GM12878 (cell line): Measurements from ENCODE around the gene TMOD2.

ENCODE experiments used
- BHLHE40 ChIP-seq, 2 experiments: fragments of 450-650 bp in 1 of 2; IDR thresholded peaks; 2 replicates each; pipeline ENCODE4 v1.6.1; 2011 to 2017; ENCODE audit warnings: low read depth in 2 of 2, borderline replicate concordance in 1 of 2, improper control_type of control experiment in 1 of 2, low read length in 1 of 2, mild to moderate bottlenecking in 1 of 2
- CHD4 ChIP-seq: fragments of 200-600 bp; sonication (generic); IDR thresholded peaks from 2 replicates; pipeline ENCODE4 v1.6.1; 2016; ENCODE audit warnings: mild to moderate bottlenecking
- CTCF ChIP-seq, 3 experiments: IDR thresholded peaks in 2 of 3; conservative IDR thresholded peaks in 1 of 3; 2 replicates each; pipeline ENCODE4 v1.5.1; 2011; ENCODE audit warnings: low read depth in 3 of 3, low read length in 3 of 3, mild to moderate bottlenecking in 3 of 3, control low read depth in 2 of 3, moderate library complexity in 2 of 3, inconsistent platforms in 1 of 3, mixed read lengths in 1 of 3; ENCODE audit not compliant: control insufficient read depth in 2 of 3, insufficient read depth in 1 of 3; ENCODE audit errors: extremely low read depth in 1 of 3
- EZH2 ChIP-seq: IDR thresholded peaks from 2 replicates; pipeline ENCODE4 v1.6.1; 2012; ENCODE audit warnings: low read depth, mild to moderate bottlenecking, control low read depth, inconsistent platforms, low read length, borderline replicate concordance; ENCODE audit not compliant: control insufficient read depth
- FOS ChIP-seq: IDR thresholded peaks from 3 replicates; pipeline ENCODE4 v1.6.1; 2011; ENCODE audit warnings: borderline replicate concordance; ENCODE audit not compliant: insufficient read length; ENCODE audit errors: extremely low read depth
- NFYA ChIP-seq: IDR thresholded peaks from 2 replicates; pipeline ENCODE4 v1.6.1; 2011; ENCODE audit warnings: low read depth, mild to moderate bottlenecking, low read length, improper control_type of control experiment, borderline replicate concordance
- NR2C2 ChIP-seq: IDR thresholded peaks from 2 replicates; pipeline ENCODE4 v1.6.1; 2011; ENCODE audit warnings: borderline replicate concordance, low read depth; ENCODE audit not compliant: control insufficient read depth, insufficient read length
- POLR2A ChIP-seq: IDR thresholded peaks from 2 replicates; pipeline ENCODE4 v1.6.1; 2011; ENCODE audit warnings: low read depth, mild to moderate bottlenecking, low read length
- TCF12 ChIP-seq: IDR thresholded peaks from 2 replicates; pipeline ENCODE4 v1.6.1; 2011; ENCODE audit warnings: low read depth, mild to moderate bottlenecking, low read length
- TCF7 ChIP-seq: IDR thresholded peaks from 2 replicates; pipeline ENCODE4 v1.6.1; 2014; ENCODE audit warnings: antibody characterized with exemption, borderline replicate concordance

DNA sequence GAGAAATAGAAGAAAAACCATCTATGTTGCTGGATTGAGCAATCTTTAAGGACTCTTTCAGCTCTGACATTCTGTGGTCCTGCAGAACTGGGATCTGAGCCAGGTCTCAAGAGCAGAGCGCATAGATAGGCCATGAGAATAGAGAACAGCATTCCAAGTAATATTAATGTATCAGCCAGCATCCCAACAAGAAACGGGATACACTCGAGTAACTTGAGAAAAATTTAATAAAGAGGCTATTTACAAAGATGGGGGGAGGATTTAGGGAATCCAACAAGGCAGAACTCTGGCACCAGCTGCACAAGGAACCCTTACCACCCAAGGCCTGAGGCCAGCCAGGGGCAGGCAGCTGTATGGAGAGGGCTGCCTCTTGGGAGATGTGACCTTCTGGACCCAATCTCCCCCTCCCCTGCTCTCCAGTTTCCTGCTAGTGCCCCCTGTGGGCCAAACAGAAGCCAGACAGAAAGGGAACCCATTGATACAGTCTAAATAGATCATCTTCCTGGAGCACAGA is 8.2 kb downstream of the TMOD2 start:
- TF ChIP-seq CHD4 (no peak), CTCF (IDR thresholded peaks at IDR 0.05 in 2 of 3, conservative IDR thresholded peaks at IDR 0.05 in 1 of 3; ENCODE audit: control insufficient read depth in 2 of 3, extremely low read depth in 1 of 3, insufficient read depth in 1 of 3, low read depth in 3 of 3, low read length in 3 of 3) (peak; percentile 24 to 52 (median 41); a peak in 4 of 6 replicates), TCF12 (no peak), BHLHE40 (IDR thresholded peaks at IDR 0.05; ENCODE audit: borderline replicate concordance in 1 of 2, low read depth in 2 of 2, low read length in 1 of 2) (no peak), EZH2 (no peak), POLR2A (no peak), NFYA (no peak), NR2C2 (no peak), FOS (no peak), TCF7 (no peak)
